GM19043 (cell line): ENCODE measurements around the gene OR2K2.
"Not testable (repeated sequence)": the region's sequence is repeated elsewhere in the genome, so short reads cannot be mapped to it uniquely, and the experiment has no call there.

Experiments
- ATAC-seq: cut with Tn5 transposase; IDR thresholded peaks from one replicate; pipeline ENCODE4 v1.9.1; 2021; ENCODE audit warnings: low read depth; ENCODE audit not compliant: unreplicated experiment

Gene OR2K2

GRCh38 chr9:111330124-111330523, at the start of gene OR2K2:
Gene OR2K2, minus strand, starts transcription at chr9:111330224. Its CDS starts 1,791 bp downstream, at chr9:111328433.
- ATAC-seq = no peak

- no peak for ATAC-seq
Observed at GRCh38 chr9:111375817-111376564, 46.0 kb upstream of the OR2K2 start.

GRCh38 chr9:111375062-111375461, 45.0 kb upstream of the OR2K2 start:
- no peak for ATAC-seq

GRCh38 chr9:111372297-111372696, 42.3 kb upstream of the OR2K2 start:
- ATAC-seq = no peak

- ATAC-seq = no peak
Observed at GRCh38 chr9:111366978-111367377, 37.0 kb upstream of the OR2K2 start.

GRCh38 chr9:111362526-111362925, 32.5 kb upstream of the OR2K2 start:
- no peak for ATAC-seq

- no peak for ATAC-seq
Observed at GRCh38 chr9:111360881-111361280, 30.9 kb upstream of the OR2K2 start.

- ATAC-seq = no peak
Observed at GRCh38 chr9:111356481-111357244, 26.6 kb upstream of the OR2K2 start.

- no peak for ATAC-seq
Observed at GRCh38 chr9:111352545-111352944, 22.5 kb upstream of the OR2K2 start.

GRCh38 chr9:111350556-111350955, 20.5 kb upstream of the OR2K2 start:
- no peak for ATAC-seq

GRCh38 chr9:111349766-111350165, 19.7 kb upstream of the OR2K2 start:
- ATAC-seq = no peak

GRCh38 chr9:111348821-111349271, 18.8 kb upstream of the OR2K2 start:
- no peak for ATAC-seq

- not testable (repeated sequence) for ATAC-seq
Observed at GRCh38 chr9:111334318-111334863, 4.4 kb upstream of the OR2K2 start.

GRCh38 chr9:111320631-111321030, 9.4 kb downstream of the OR2K2 start:
- ATAC-seq = no peak

GRCh38 chr9:111316796-111317195, 13.2 kb downstream of the OR2K2 start:
- no peak for ATAC-seq

- no peak for ATAC-seq
Observed at GRCh38 chr9:111305914-111306313, 24.1 kb downstream of the OR2K2 start.

GRCh38 chr9:111304000-111304399, 26.0 kb downstream of the OR2K2 start:
- not testable (repeated sequence) for ATAC-seq

- ATAC-seq = no peak
Observed at GRCh38 chr9:111301195-111301594, 28.8 kb downstream of the OR2K2 start.

GRCh38 chr9:111300140-111300735, 29.8 kb downstream of the OR2K2 start:
- no peak for ATAC-seq

- not testable (repeated sequence) for ATAC-seq
Observed at GRCh38 chr9:111299599-111299966, 30.4 kb downstream of the OR2K2 start.
